Prostate gland (tissue), 2 donors: Measurements from ENCODE around the gene SMYD3.

Source experiments
- CTCF ChIP-seq, 4 experiments: fragments of 200-600 bp in 2 of 4; fragments of 450-650 bp in 2 of 4; sonication (generic) in 2 of 4; IDR thresholded peaks; 1 replicate in 3 of 4; 2 replicates in 1 of 4; pipeline ENCODE4 v1.5.1; 2016 to 2019; ENCODE audit warnings: antibody characterized with exemption in 4 of 4, mild to moderate bottlenecking in 2 of 4, moderate library complexity in 2 of 4
- POLR2A ChIP-seq: fragments of 450-650 bp; IDR thresholded peaks from one replicate; pipeline ENCODE4 v1.6.1; 2016; ENCODE audit warnings: antibody characterized with exemption, mild to moderate bottlenecking
- POLR2AphosphoS5 ChIP-seq: sonication (generic); formaldehyde crosslinking; IDR thresholded peaks from one replicate; pipeline ENCODE4 v1.6.1; 2017; ENCODE audit warnings: antibody characterized with exemption

GRCh38 chr1:246051909-246052518, 455.1 kb downstream of the SMYD3 start:
- TF ChIP-seq CTCF (IDR thresholded peaks at IDR 0.05) (no peak), POLR2A (no peak), POLR2AphosphoS5 (peak; percentile 5)
